Fibroblast of the aortic adventitia (primary cell): ENCODE data around the gene NEDD9. TPM values are rescaled to one million over a fixed set of nuclear protein-coding genes. Genes with fewer than 3 reads are reported as not detected.

Source experiments
- DNase-seq: peaks from one replicate; pipeline ENCODE4 v3.0.0-alpha.2; 2010; ENCODE audit warnings: low read depth
- H3K4me3 ChIP-seq: 2 replicates; pipeline ENCODE4 v1.5.1; 2011; ENCODE audit warnings: low read depth, mild to moderate bottlenecking, control low read depth, low read length, moderate library complexity
- total RNA-seq: library from RNA; depleted of rRNA; stranded (reverse); fragments of >200 nt; gene quantifications from 2 replicates; pipeline ENCODE4 v1.2.3, GENCODE V29; 2012; ENCODE audit warnings: low replicate concordance
- TF ChIP-seq, protein P1 (sequence below): IDR thresholded peaks from 2 replicates; pipeline ENCODE4 v1.5.1; 2011; ENCODE audit warnings: mild to moderate bottlenecking, low read length, control low read depth, inconsistent platforms; ENCODE audit not compliant: insufficient read depth

NEDD9 gene
- total RNA-seq, 1 donor = 0.36 TPM

DNA sequence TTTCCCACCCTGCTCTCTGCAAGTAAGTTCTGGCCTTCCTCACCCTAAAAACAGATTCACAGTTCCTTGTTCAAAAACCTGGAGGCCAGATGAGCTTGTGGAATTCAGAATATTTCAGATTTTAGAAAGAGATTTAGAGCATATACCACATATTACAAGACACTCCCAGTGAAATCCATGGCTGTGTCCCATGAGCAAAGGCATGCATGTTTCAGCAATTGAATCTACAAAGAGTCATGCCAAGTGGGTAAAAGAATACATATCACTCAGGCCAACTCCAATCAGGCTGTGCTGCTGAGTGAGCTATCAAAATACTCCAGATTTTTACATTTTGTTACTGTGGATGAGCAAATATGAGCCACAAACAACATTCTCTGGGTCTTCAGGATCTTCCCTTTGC, 10.2 kb upstream of the NEDD9 start:
- DNase-seq = peak; percentile 25
- H3K4me3 ChIP-seq = no peak overlapping the region
- TF ChIP-seq, protein P1, sequence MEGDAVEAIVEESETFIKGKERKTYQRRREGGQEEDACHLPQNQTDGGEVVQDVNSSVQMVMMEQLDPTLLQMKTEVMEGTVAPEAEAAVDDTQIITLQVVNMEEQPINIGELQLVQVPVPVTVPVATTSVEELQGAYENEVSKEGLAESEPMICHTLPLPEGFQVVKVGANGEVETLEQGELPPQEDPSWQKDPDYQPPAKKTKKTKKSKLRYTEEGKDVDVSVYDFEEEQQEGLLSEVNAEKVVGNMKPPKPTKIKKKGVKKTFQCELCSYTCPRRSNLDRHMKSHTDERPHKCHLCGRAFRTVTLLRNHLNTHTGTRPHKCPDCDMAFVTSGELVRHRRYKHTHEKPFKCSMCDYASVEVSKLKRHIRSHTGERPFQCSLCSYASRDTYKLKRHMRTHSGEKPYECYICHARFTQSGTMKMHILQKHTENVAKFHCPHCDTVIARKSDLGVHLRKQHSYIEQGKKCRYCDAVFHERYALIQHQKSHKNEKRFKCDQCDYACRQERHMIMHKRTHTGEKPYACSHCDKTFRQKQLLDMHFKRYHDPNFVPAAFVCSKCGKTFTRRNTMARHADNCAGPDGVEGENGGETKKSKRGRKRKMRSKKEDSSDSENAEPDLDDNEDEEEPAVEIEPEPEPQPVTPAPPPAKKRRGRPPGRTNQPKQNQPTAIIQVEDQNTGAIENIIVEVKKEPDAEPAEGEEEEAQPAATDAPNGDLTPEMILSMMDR = no peak

DNA sequence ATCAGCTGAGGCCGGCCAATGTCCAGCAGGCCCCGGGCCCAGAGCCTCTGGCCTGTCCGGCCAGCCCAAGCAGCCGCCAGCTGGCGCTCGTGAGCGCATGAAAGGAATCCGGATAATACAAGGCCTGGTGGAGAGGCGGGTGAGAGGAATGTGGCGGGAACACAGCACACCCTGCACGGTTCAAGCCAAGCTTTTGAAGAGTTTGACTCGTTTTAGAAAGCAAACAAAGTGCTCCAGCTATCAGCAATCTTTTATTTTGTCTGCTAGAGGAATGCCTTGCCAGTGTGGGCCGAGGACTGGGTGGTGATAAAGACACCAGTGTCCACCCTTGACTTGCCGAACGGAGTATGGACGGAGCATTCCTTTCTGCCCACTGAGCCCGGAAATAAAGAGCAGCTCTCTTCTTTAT, 9.3 kb upstream of the NEDD9 start:
- peak; percentile 54 for DNase-seq
- TF ChIP-seq, protein P1 = peak; percentile 86
- no peak overlapping the region for H3K4me3 ChIP-seq

DNA sequence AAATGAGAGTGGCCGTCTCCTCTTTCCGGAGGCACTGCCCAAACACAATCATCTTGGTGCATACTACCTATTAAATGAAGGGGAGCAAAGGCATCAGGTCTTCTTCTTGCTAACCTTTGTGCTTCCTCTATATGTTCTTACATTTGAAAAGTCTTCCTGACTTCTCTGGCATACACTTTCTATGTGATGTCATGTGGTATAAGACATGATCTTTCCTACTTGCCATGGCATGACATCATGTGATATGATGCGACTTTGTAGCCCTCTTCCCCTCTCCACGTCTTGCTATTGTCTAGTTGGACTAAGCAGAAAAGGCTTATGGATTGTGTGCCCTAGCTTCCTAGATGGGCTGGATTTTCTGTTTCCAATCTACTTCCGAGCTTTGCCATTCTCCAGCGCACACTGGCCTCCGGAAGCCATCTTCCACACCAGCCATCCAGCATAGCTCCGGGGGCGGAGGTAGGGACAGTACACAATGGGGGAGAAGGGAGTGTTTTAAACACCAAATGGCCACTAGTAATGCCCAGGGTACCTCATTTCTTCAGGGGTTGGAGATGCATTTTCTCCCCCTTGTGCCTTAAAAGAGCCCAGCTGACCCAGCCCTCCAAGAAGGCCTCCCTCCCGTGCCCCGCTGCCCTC, 8.8 kb upstream of the NEDD9 start:
- H3K4me3 ChIP-seq = no peak overlapping the region
- DNase-seq = no peak
- TF ChIP-seq, protein P1 = no peak

DNA sequence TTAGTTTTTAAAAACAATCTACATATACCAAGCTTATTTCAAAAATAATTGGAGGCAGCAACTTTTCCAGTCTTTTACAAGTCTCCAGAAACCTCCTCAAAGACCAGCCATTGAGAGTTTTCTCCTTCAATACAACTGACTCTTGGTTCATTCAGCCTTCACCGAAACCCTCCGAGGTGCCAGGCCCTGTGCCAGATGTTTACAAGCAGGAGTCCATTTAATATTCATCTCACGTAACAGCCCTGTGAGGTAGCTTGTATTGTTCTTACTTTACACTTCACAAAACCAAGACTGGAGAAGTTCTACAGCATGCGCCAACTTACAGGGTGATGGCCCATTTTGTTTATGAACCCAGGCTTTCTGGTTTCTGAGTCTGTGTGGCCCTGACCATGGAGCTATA, 5.5 kb upstream of the NEDD9 start:
- DNase-seq = no peak
- TF ChIP-seq, protein P1 = no peak
- H3K4me3 ChIP-seq = no peak overlapping the region

DNA sequence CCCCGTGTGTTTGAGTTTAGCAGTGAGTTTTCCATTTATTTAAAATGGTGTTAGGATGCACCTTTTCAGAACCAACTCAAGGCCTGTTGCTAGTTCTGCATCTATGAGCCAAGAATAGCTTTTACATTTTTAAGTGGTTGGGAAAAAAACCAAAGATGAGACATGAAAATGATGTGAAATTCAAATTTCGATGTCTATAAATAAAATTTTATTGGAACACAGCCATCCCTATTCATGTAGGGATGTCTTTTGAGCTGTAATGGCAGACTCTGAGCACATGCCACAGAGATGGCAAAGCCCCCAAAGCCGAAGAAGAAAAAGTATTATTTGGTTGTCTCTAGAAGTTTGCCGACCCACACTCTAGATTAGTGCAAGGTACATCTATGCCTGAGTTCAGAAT, 5.0 kb upstream of the NEDD9 start:
- DNase-seq = no peak
- no peak overlapping the region for H3K4me3 ChIP-seq
- TF ChIP-seq, protein P1 = no peak

DNA sequence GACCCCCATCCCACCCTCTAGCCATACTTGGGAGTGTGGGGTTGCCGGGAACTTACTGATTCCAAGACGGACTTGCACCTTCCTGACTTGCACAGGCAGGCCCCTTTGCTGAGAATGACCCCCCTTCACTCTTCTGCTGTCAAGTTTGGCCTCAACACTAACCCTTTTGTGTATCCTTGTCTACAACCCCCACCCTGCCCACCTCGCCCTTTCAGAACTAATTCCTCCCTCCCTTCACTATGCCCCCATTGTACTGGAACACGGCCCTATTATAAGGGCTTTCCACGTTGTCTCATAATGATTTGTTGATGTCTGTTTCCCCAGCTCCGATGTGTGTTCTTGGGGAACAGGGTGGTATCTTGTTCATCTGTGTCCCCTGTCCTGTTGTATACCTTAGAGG, 4.4 kb upstream of the NEDD9 start:
- H3K4me3 ChIP-seq = no peak overlapping the region
- TF ChIP-seq, protein P1 = no peak
- DNase-seq = no peak

DNA sequence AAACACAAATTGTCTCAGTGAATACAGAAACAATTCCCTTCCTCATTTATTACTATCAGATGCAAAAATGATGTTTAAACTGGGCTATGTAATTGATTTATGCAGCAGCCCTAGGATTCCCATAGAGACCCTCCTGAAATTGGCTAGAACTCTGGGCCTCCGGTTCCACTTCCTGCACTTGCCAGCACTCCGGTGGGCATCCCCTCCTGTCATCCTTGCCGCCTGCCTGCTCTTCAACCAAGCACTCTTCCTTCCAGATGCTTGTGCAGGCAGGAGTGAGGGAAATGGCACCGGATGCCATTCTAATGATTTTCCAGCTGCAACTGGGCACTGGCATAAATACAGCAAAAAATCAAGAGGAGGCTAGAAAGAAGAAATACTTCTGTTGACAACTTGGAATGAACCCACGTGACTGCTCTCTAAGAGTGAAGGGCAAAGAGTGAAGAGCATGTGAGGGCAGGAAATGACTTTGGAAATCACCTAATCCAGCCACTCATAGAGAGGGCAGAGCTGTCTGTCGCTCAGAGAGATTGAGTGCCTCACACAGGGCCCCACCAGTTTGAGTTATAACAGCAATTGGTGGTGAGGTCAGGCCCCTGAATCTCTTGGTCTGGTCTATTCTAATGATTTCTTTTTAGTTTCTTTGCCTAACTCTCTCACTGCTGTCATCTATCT, 3.7 kb upstream of the NEDD9 start:
- no peak overlapping the region for H3K4me3 ChIP-seq
- DNase-seq = no peak
- TF ChIP-seq, protein P1 = no peak
